Neuronal stem cell (in vitro differentiated cells): ENCODE measurements around the gene RBM20.

ENCODE experiments used
- DNase-seq: peaks from one replicate; pipeline ENCODE4 v3.0.0-alpha.2; 2013; ENCODE audit warnings: low spot score
- H2AFZ ChIP-seq: one replicate; pipeline ENCODE4 v1.6.1; 2013; ENCODE audit warnings: mild to moderate bottlenecking, low read length, inconsistent platforms
- H2AK5ac ChIP-seq: 2 replicates; pipeline ENCODE4 v1.6.1; 2013; ENCODE audit warnings: low read depth, mild to moderate bottlenecking, inconsistent platforms, low read length, moderate library complexity, mixed read lengths
- H2BK120ac ChIP-seq: 2 replicates; pipeline ENCODE4 v1.6.1; 2013; ENCODE audit warnings: low read depth, mild to moderate bottlenecking, inconsistent platforms, low read length, moderate library complexity, mixed read lengths
- H2BK12ac ChIP-seq: one replicate; pipeline ENCODE4 v1.6.1; 2013; ENCODE audit warnings: low read length, inconsistent platforms
- H2BK15ac ChIP-seq: 2 replicates; pipeline ENCODE4 v1.6.1; 2013; ENCODE audit warnings: mild to moderate bottlenecking, low read length, inconsistent platforms, mixed read lengths
- H2BK5ac ChIP-seq: one replicate; pipeline ENCODE4 v1.6.1; 2013; ENCODE audit warnings: inconsistent platforms, mild to moderate bottlenecking, low read length, moderate library complexity
- H3K14ac ChIP-seq: one replicate; pipeline ENCODE4 v1.6.1; 2013; ENCODE audit warnings: low read length, inconsistent platforms
- H3K18ac ChIP-seq: 2 replicates; pipeline ENCODE4 v1.6.1; 2013; ENCODE audit warnings: low read length, inconsistent platforms
- H3K23ac ChIP-seq: 2 replicates; pipeline ENCODE4 v1.6.1; 2013; ENCODE audit warnings: low read depth, mild to moderate bottlenecking, mixed read lengths, low read length, inconsistent platforms; ENCODE audit not compliant: poor library complexity
- H3K27ac ChIP-seq: replicated peaks from 3 replicates; pipeline ENCODE4 v1.5.1; 2013; ENCODE audit warnings: low read length, inconsistent platforms
- H3K27me3 ChIP-seq, 3 experiments: 2 replicates each; pipeline ENCODE4 v1.6.1; 2013; ENCODE audit warnings: low read length in 3 of 3, mild to moderate bottlenecking in 2 of 3, inconsistent platforms in 1 of 3, low read depth in 1 of 3, mixed read lengths in 1 of 3, moderate library complexity in 1 of 3; ENCODE audit not compliant: control insufficient read depth in 3 of 3, insufficient read depth in 3 of 3
- H3K36me3 ChIP-seq, 2 donors: replicated peaks in 1 of 2; 2 replicates each; pipeline ENCODE4 v1.6.1; 2013; ENCODE audit warnings: low read length in 2 of 2; ENCODE audit not compliant: control insufficient read depth in 2 of 2, insufficient read depth in 2 of 2
- H3K4ac ChIP-seq: 2 replicates; pipeline ENCODE4 v1.6.1; 2013; ENCODE audit warnings: inconsistent platforms, mild to moderate bottlenecking, low read length, moderate library complexity
- H3K4me1 ChIP-seq, 2 donors: 1 replicate in 1 of 2; 2 replicates in 1 of 2; pipeline ENCODE4 v1.6.1; 2013; ENCODE audit warnings: low read length in 2 of 2, low read depth in 1 of 2; ENCODE audit not compliant: control insufficient read depth in 2 of 2, insufficient read depth in 1 of 2
- H3K4me2 ChIP-seq: one replicate; pipeline ENCODE4 v1.6.1; 2013; ENCODE audit warnings: mild to moderate bottlenecking, low read length, inconsistent platforms; ENCODE audit not compliant: insufficient read depth, poor library complexity, severe bottlenecking
- H3K4me3 ChIP-seq, 2 donors: 2 replicates each; pipeline ENCODE4 v1.5.1; 2013; ENCODE audit warnings: low read length in 2 of 2, mild to moderate bottlenecking in 2 of 2, inconsistent platforms in 1 of 2, moderate library complexity in 1 of 2
- H3K79me1 ChIP-seq: one replicate; pipeline ENCODE4 v1.6.1; 2013; ENCODE audit warnings: low read depth, mild to moderate bottlenecking, inconsistent platforms, low read length, moderate library complexity
- H3K9ac ChIP-seq: one replicate; pipeline ENCODE4 v1.6.1; 2013; ENCODE audit warnings: mild to moderate bottlenecking, low read depth, low read length, inconsistent platforms; ENCODE audit not compliant: poor library complexity
- H3K9me3 ChIP-seq, 2 donors: replicated peaks in 1 of 2; 2 replicates each; pipeline versions ENCODE3 to v1.6.1; 2013; ENCODE audit warnings: low read length in 2 of 2, mild to moderate bottlenecking in 2 of 2, inconsistent platforms in 1 of 2, low read depth in 1 of 2, mixed read lengths in 1 of 2, moderate library complexity in 1 of 2; ENCODE audit not compliant: control insufficient read depth in 2 of 2, insufficient read depth in 1 of 2
- H4K8ac ChIP-seq: one replicate; pipeline ENCODE4 v1.6.1; 2013; ENCODE audit warnings: low read depth, mild to moderate bottlenecking, inconsistent platforms, low read length, moderate library complexity
- H4K91ac ChIP-seq: one replicate; pipeline ENCODE4 v1.6.1; 2013; ENCODE audit warnings: low read length, low read depth, mild to moderate bottlenecking, inconsistent platforms; ENCODE audit not compliant: poor library complexity
- WGBS, 2 donors: extraction: QIAGEN DNeasy Blood & Tissue Kit; methylation state at CpG; one replicate each; pipeline ENCODE4 v1.1.7; 2013; ENCODE audit warnings: missing lambda C conversion rate in 2 of 2, mixed read lengths in 1 of 2; ENCODE audit not compliant: insufficient read length in 2 of 2, insufficient replicate concordance in 1 of 2; ENCODE audit errors: extremely low coverage in 2 of 2; 5-methylcytosine and 5-hydroxymethylcytosine counted together

RBM20 gene

GRCh38 chr10:110615057-110615747, 28.9 kb upstream of the RBM20 start:
- peak overlapping the region; percentile 58 for H3K18ac ChIP-seq
- H3K79me1 ChIP-seq = no peaks in the 10 kb centered on the region
- peak overlapping the region; percentile 1 for H3K9ac ChIP-seq
- no peak overlapping the region for H3K14ac ChIP-seq
- no peak overlapping the region for H2AK5ac ChIP-seq
- no peak overlapping the region for H4K91ac ChIP-seq
- no peak overlapping the region for H3K4me3 ChIP-seq
- H2BK120ac ChIP-seq = no peak overlapping the region
- H4K8ac ChIP-seq = no peak overlapping the region
- no peak overlapping the region for H3K4ac ChIP-seq
- H3K9me3 ChIP-seq = no peaks in the 10 kb centered on the region
- no peak for DNase-seq
- no peak overlapping the region for H3K27ac ChIP-seq
- no peaks in the 10 kb centered on the region for H3K36me3 ChIP-seq
- H3K4me1 ChIP-seq = peaks cover 0 to 15% of the 10 kb centered on the region in 2 donors
- H2BK12ac ChIP-seq = no peak overlapping the region
- no CpG with 5 or more reads among the region's 2 CpGs for WGBS, 2 donors
- no peak overlapping the region for H2BK5ac ChIP-seq
- peaks cover 0 to 18% (median 0%) of the 10 kb centered on the region in 3 experiments for H3K27me3 ChIP-seq
- no peak overlapping the region for H2AFZ ChIP-seq
- H2BK15ac ChIP-seq = no peak overlapping the region
- no peak overlapping the region for H3K23ac ChIP-seq
- no peak overlapping the region for H3K4me2 ChIP-seq

- H3K14ac ChIP-seq = no peak overlapping the region
- no peak for DNase-seq
- H3K9ac ChIP-seq = no peak overlapping the region
- H2BK120ac ChIP-seq = no peak overlapping the region
- H4K8ac ChIP-seq = no peak overlapping the region
- no peak overlapping the region for H3K4ac ChIP-seq
- H2AK5ac ChIP-seq = no peak overlapping the region
- H3K27me3 ChIP-seq = peaks cover 0 to 18% (median 0%) of the 10 kb centered on the region in 3 experiments
- H4K91ac ChIP-seq = no peak overlapping the region
- no CpG with 5 or more reads among the region's 5 CpGs for WGBS, 2 donors
- no peak overlapping the region for H3K27ac ChIP-seq
- no peak overlapping the region for H2BK5ac ChIP-seq
- no peak overlapping the region for H3K23ac ChIP-seq
- no peak overlapping the region for H2AFZ ChIP-seq
- no peak overlapping the region for H3K4me2 ChIP-seq
- no peaks in the 10 kb centered on the region for H3K36me3 ChIP-seq
- H3K9me3 ChIP-seq = no peaks in the 10 kb centered on the region
- peaks cover 0 to 14% of the 10 kb centered on the region in 2 donors for H3K4me1 ChIP-seq
- H3K18ac ChIP-seq = no peak overlapping the region
- H3K79me1 ChIP-seq = no peaks in the 10 kb centered on the region
- no peak overlapping the region for H3K4me3 ChIP-seq
- no peak overlapping the region for H2BK12ac ChIP-seq
- H2BK15ac ChIP-seq = no peak overlapping the region
Observed at GRCh38 chr10:110616493-110617033, 27.6 kb upstream of the RBM20 start.

- H3K79me1 ChIP-seq = no peaks in the 10 kb centered on the region
- no peak overlapping the region for H3K4ac ChIP-seq
- H3K23ac ChIP-seq = no peak overlapping the region
- no peak overlapping the region for H2BK120ac ChIP-seq
- no CpG with 5 or more reads among the region's 7 CpGs for WGBS, 2 donors
- no peak overlapping the region for H3K4me3 ChIP-seq
- no peaks in the 10 kb centered on the region for H3K36me3 ChIP-seq
- H3K9me3 ChIP-seq = no peaks in the 10 kb centered on the region
- no peak overlapping the region for H2BK12ac ChIP-seq
- peak overlapping the region; percentile 5 for H2BK15ac ChIP-seq
- H3K9ac ChIP-seq = no peak overlapping the region
- no peak for DNase-seq
- H3K4me1 ChIP-seq = peaks cover 0 to 14% of the 10 kb centered on the region in 2 donors
- H4K8ac ChIP-seq = no peak overlapping the region
- H3K18ac ChIP-seq = no peak overlapping the region
- H4K91ac ChIP-seq = no peak overlapping the region
- peaks cover 0 to 18% (median 0%) of the 10 kb centered on the region in 3 experiments for H3K27me3 ChIP-seq
- no peak overlapping the region for H2AFZ ChIP-seq
- H2BK5ac ChIP-seq = no peak overlapping the region
- no peak overlapping the region for H3K14ac ChIP-seq
- H2AK5ac ChIP-seq = peak overlapping the region; percentile 51
- no peak overlapping the region for H3K27ac ChIP-seq
- H3K4me2 ChIP-seq = no peak overlapping the region
Observed at GRCh38 chr10:110617425-110618229, 26.5 kb upstream of the RBM20 start.

GRCh38 chr10:110618230-110618610, 25.9 kb upstream of the RBM20 start:
- Histone ChIP-seq H3K4me1 (peaks cover 0 to 14% of the 10 kb centered on the region in 2 donors), H3K27ac (no peak overlapping the region), H3K9ac (no peak overlapping the region)

More at GRCh38 chr10:110618230-110618610, 25.9 kb upstream of the RBM20 start:
- H3K36me3 ChIP-seq = no peaks in the 10 kb centered on the region
- H3K9me3 ChIP-seq = no peaks in the 10 kb centered on the region
- no peak overlapping the region for H2BK12ac ChIP-seq
- H3K79me1 ChIP-seq = no peaks in the 10 kb centered on the region
- H2BK120ac ChIP-seq = no peak overlapping the region
- no peak for DNase-seq
- H2AK5ac ChIP-seq = no peak overlapping the region
- no peak overlapping the region for H2AFZ ChIP-seq
- no peak overlapping the region for H2BK5ac ChIP-seq
- H3K4me3 ChIP-seq = no peak overlapping the region
- H2BK15ac ChIP-seq = no peak overlapping the region
- no peak overlapping the region for H4K8ac ChIP-seq
- H4K91ac ChIP-seq = no peak overlapping the region
- no peak overlapping the region for H3K18ac ChIP-seq
- H3K4ac ChIP-seq = no peak overlapping the region
- H3K23ac ChIP-seq = no peak overlapping the region
- no peak overlapping the region for H3K14ac ChIP-seq
- peaks cover 0 to 18% (median 0%) of the 10 kb centered on the region in 3 experiments for H3K27me3 ChIP-seq
- no peak overlapping the region for H3K4me2 ChIP-seq
- WGBS, 2 donors = no CpG with 5 or more reads among the region's 5 CpGs
